Measurements from ENCODE around the gene DUSP9. TPM values are rescaled to one million over a fixed set of nuclear protein-coding genes. Genes with fewer than 3 reads are reported as not detected.

DUSP9 gene
- total RNA-seq, 4 donors from 2014 or later = not detected

DNA sequence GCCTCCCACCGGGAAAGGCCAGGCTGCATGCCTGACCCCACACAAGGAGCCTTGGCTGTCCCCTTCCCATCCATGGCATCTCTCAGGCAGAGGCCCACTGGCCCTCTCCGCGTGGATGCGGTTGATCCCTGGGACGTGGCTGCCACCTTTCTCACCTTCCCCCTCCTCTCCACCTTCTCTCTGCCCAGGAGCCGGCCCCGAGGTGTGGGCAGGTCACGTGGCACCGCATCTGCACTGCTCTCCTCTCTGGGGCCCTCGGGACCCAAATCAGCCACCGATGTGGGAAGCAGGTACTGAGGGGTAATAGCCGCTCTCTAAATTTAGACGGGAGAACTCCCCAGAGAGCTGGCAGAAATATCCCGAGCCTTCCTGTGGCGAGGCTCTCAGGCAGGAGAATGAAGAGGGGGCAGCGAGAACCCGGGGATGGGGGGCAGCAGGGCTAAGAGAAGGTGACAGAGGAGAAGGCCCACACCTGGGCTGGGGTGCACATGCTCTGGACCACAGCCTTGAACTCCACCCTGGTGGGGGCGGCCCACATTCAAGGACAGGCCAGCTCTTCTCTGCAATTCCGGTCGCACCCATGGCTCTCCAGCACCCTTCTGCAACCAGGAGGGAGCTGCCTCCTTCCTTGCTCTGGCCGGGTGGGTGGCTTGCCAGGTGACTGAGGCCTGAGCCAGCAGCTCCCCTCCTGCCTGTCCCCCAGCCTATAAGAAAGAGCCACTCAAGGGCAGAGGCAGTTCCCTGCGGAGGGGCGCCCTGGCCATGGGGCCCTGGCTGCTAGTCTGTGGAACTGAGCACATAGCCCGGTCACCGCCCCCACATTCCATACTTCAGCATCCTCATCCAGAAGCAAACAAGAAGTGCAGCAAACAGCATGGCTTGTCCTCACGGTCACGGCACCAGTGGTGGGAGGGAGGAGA is 9.6 kb upstream of the DUSP9 start:
- no peaks in the 10 kb centered on the region for H3K27me3 ChIP-seq
- 67 to 91% methylated on average over 4 to 9 of the region's 27 CpGs for WGBS, 2 donors
- no peak for DNase-seq

DNA sequence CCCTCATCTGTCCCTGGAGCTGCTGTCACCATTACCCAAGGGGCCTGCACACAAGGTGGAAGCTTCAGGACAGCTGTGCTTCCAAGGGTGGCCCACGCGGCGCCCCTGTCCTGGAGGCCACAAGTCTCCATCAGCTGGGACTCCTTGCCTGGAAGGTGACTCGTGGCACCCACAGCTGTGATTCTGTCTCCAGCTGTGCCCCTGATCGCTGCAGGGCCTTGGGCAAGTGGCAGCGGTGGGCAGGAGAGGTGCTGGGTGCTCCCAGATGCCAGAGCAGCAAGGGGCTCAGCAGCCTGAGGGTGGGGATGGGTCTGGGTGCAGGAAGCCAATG is 9.0 kb upstream of the DUSP9 start:
- Histone ChIP-seq H3K4me3 (replicated peaks in 1 of 3) (no peak overlapping the region), H3K27ac (no peak overlapping the region), H3K27me3 (no peaks in the 10 kb centered on the region), H3K36me3 (no peaks in the 10 kb centered on the region), H3K4me1 (peaks cover 0 to 7% of the 10 kb centered on the region in 2 donors), H3K9me3 (no peaks in the 10 kb centered on the region)
- WGBS, 2 donors = 100% methylated on average over 1 of the region's 6 CpGs; no CpG with 5 or more reads in 1 of the 2 donors
- no peak for TF ChIP-seq POLR2A (IDR thresholded peaks at IDR 0.05)
- TF ChIP-seq, protein P1, sequence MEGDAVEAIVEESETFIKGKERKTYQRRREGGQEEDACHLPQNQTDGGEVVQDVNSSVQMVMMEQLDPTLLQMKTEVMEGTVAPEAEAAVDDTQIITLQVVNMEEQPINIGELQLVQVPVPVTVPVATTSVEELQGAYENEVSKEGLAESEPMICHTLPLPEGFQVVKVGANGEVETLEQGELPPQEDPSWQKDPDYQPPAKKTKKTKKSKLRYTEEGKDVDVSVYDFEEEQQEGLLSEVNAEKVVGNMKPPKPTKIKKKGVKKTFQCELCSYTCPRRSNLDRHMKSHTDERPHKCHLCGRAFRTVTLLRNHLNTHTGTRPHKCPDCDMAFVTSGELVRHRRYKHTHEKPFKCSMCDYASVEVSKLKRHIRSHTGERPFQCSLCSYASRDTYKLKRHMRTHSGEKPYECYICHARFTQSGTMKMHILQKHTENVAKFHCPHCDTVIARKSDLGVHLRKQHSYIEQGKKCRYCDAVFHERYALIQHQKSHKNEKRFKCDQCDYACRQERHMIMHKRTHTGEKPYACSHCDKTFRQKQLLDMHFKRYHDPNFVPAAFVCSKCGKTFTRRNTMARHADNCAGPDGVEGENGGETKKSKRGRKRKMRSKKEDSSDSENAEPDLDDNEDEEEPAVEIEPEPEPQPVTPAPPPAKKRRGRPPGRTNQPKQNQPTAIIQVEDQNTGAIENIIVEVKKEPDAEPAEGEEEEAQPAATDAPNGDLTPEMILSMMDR (IDR thresholded peaks at IDR 0.05) = no peak
- intact Hi-C loops (cut with DNase I) = no loop called here
- no peak for DNase-seq

More for the DNA sequence above, 9.6 kb upstream of the DUSP9 start:
- Histone ChIP-seq H3K4me3 (replicated peaks in 1 of 3) (no peak overlapping the region), H3K36me3 (no peaks in the 10 kb centered on the region), H3K27ac (no peak overlapping the region), H3K9me3 (no peaks in the 10 kb centered on the region), H3K4me1 (peaks cover 0 to 6% of the 10 kb centered on the region in 2 donors)
- intact Hi-C loops (cut with DNase I) = no loop called here
- no peak for TF ChIP-seq POLR2A (IDR thresholded peaks at IDR 0.05)
- TF ChIP-seq, protein P1 (IDR thresholded peaks at IDR 0.05) = no peak

DNA sequence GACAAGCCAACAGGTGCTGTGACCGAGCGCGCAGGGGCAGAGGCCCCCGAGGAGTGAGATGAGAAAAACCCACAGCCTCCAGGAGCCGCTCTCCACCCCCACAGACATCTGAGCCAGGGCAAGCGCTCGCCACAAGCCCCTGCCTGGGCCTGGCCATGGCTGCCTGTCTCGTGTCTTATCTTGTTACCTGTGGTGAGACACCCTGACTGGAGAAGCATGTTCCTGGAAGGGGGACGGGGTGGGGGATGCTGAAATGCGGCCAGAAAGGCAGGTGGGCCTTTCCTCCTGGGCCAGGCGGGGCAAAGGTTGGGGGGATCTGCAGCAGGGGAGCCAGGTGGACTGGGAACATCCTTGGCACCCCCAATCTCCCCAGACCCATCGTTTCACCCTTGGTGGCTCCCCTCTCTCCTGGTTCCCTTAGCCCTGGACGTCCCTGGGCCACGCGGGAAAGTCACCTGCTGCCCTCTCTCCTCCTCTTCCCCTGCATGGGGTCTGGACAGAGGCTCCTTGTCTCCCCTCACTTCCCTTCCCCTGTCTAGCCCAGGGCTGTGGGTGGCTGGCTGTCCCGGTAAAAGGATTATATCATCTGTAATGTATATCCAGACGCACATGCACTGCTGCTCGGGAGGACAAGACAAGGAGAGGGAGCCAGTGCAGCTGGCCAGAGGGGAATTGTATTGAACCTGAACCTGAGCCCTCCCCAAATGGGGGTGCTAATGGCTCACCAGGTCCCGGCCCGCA is 8.4 kb upstream of the DUSP9 start:
- no peak for DNase-seq
- no peak overlapping the region for H3K4me3 ChIP-seq (replicated peaks in 1 of 3)
- WGBS, 2 donors = 60 to 79% methylated on average over 3 to 9 of the region's 20 CpGs
- H3K27me3 ChIP-seq = no peaks in the 10 kb centered on the region
- intact Hi-C loops (cut with DNase I) = no loop called here
- H3K9me3 ChIP-seq = no peaks in the 10 kb centered on the region
- TF ChIP-seq POLR2A (IDR thresholded peaks at IDR 0.05) = no peak
- TF ChIP-seq, protein P1 (IDR thresholded peaks at IDR 0.05) = no peak
- H3K36me3 ChIP-seq = no peaks in the 10 kb centered on the region
- H3K27ac ChIP-seq = no peak overlapping the region
- peaks cover 0 to 7% of the 10 kb centered on the region in 2 donors for H3K4me1 ChIP-seq

DNA sequence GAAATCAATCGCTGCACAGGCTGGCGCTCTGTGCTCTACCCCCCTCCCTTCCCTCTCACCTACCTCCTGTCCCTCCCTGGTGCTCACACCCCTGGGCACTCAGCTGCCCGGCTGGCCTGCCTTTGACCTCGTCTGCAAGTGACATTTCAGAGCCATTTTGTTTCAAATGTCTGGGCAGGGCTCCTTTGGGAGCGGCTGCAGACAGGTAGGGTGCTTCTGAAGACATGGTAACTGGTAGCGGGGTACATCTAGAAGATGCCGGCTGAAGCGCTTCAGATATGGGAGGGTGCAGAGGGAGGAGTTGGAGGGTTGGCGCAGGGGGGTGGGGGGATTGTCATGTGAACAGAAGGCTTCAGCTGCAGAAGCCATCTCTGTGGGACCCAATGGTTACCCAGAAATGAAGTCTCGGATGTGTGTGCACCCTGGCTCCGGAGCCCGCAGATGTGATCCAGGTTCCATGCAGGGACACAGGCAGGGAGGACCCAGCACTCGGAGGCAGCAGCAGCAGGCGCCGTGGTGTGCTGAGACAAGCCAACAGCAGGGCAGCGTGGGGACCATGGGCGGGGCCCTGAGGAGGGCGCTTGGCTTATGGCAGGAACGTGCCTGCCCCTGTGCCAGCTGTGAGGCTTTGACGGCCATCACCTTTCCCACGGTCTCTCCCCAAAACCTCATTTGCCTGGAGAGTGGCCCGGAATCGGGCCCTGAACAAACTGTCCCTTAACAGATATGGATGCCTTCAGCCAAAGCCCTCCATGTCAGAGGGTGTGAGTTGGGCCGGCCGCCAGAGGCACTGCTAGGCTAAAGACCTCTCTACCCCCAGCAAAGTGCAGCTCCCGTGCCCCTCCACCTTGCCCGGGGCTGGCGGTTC is 7.6 kb upstream of the DUSP9 start:
- H3K4me1 ChIP-seq = peaks cover 0 to 7% of the 10 kb centered on the region in 2 donors
- DNase-seq = no peak
- no peak overlapping the region for H3K4me3 ChIP-seq (replicated peaks in 1 of 3)
- H3K27ac ChIP-seq = no peak overlapping the region
- H3K9me3 ChIP-seq = no peaks in the 10 kb centered on the region
- intact Hi-C loops (cut with DNase I) = no loop called here
- no peaks in the 10 kb centered on the region for H3K36me3 ChIP-seq
- TF ChIP-seq, protein P1 (IDR thresholded peaks at IDR 0.05) = no peak
- TF ChIP-seq POLR2A (IDR thresholded peaks at IDR 0.05) = no peak
- 79 to 91% methylated on average over 4 to 15 of the region's 28 CpGs for WGBS, 2 donors
- H3K27me3 ChIP-seq = no peaks in the 10 kb centered on the region

Data from thyroid gland (tissue), 4 donors.